Heart left ventricle (tissue), 16 donors: ENCODE data around the gene CBLB. TPM values are rescaled to one million over a fixed set of nuclear protein-coding genes. Genes with fewer than 3 reads are reported as not detected.

Experiments used
- ATAC-seq, 4 donors: fragments of 200-7000 bp; cut with Tn5 transposase; one replicate each; pipeline ENCODE4 v1.9.1; 2020 to 2022; ENCODE audit warnings: moderate library complexity in 4 of 4, mild to moderate bottlenecking in 3 of 4, moderate number of reproducible peaks in 1 of 4
- DNase-seq, 5 donors: peaks; one replicate each; pipeline ENCODE4 v3.0.0-alpha.2; 2020
- H3K27ac ChIP-seq, 12 donors: fragments of 200-600 bp; sonication (generic) in 4 of 12; one replicate each; pipeline versions ENCODE4 v1.5.0 to v1.8.0; 2016 to 2022; ENCODE audit warnings: mild to moderate bottlenecking in 2 of 12
- H3K27me3 ChIP-seq, 9 donors: fragments of 200-600 bp; sonication (generic) in 2 of 9; one replicate each; pipeline versions ENCODE4 v1.5.1 to v1.8.0; 2016 to 2022; ENCODE audit warnings: mild to moderate bottlenecking in 3 of 9
- H3K36me3 ChIP-seq, 9 donors: fragments of 200-600 bp; sonication (generic) in 2 of 9; one replicate each; pipeline versions ENCODE4 v1.5.0 to v1.8.0; 2018 to 2022; ENCODE audit warnings: mild to moderate bottlenecking in 2 of 9
- H3K4me1 ChIP-seq, 12 donors: fragments of 200-600 bp; sonication (generic) in 4 of 12; one replicate each; pipeline versions ENCODE4 v1.5.0 to v1.8.0; 2016 to 2022; ENCODE audit warnings: mild to moderate bottlenecking in 3 of 12
- H3K4me3 ChIP-seq, 12 donors: fragments of 200-600 bp; sonication (generic) in 4 of 12; one replicate each; pipeline versions ENCODE4 v1.5.0 to v1.8.0; 2017 to 2022; ENCODE audit warnings: mild to moderate bottlenecking in 9 of 12, moderate library complexity in 4 of 12
- H3K9me3 ChIP-seq, 12 donors: fragments of 200-600 bp; sonication (generic) in 4 of 12; one replicate each; pipeline versions ENCODE4 v1.5.0 to v1.8.0; 2016 to 2022; ENCODE audit warnings: mild to moderate bottlenecking in 1 of 12
- POLR2A ChIP-seq, 2 donors: fragments of 450-650 bp; IDR thresholded peaks; one replicate each; pipeline ENCODE4 v1.6.1; 2017; ENCODE audit warnings: antibody characterized with exemption in 2 of 2, mild to moderate bottlenecking in 2 of 2, moderate library complexity in 2 of 2
- WGBS, 4 donors: extraction: QIAGEN DNeasy Blood & Tissue Kit in 2 of 4; methylation state at CpG; one replicate each; pipeline versions ENCODE4 v1.1.5 to v1.1.7; 2013 to 2018; 5-methylcytosine and 5-hydroxymethylcytosine counted together
- intact Hi-C, 10 donors: fragments of 100-400 bp; cut with DNase I; formaldehyde crosslinking; loops; one replicate each; pipeline versions ENCODE4 v1.11.1 to v1.14.2; 2022
- polyA plus RNA-seq, 2 donors: library from polyadenylated mRNA; stranded (reverse); fragments of 200-250 nt; gene quantifications; one replicate each; pipeline ENCODE4 v1.2.3, GENCODE V29; 2013
- total RNA-seq, 9 donors: library from RNA; depleted of rRNA in 2 of 9; stranded (reverse); fragments of >200 nt in 2 of 9; fragmentation: NEBNext Ultra II Directional in 3 of 9; extraction: Animal tissue kit (Norgen Biotek cat#: 25700) in 3 of 9; gene quantifications; one replicate each; pipeline versions ENCODE4 v1.1.0 to v1.2.4, GENCODE V29; 2016 to 2023
- TF ChIP-seq, protein P1 (sequence below), 12 donors: fragments of 200-600 bp; sonication (generic) in 4 of 12; IDR thresholded peaks; one replicate each; pipeline versions ENCODE4 v1.5.0 to v1.8.0; 2018 to 2022; ENCODE audit warnings: antibody characterized with exemption in 12 of 12, mild to moderate bottlenecking in 5 of 12
- donor health status: ischemic (EF 13 %, LVEDD 7.1; RV severe dilation, severe dysfunction).
- donor health status: healthy with polysubstance abuse.
- donor health status: DM: no; HTN: yes; CAD: no.
- donor health status: DM: no; HTN: no; CAD: no.
- donor health status: ischemic (EF 25% LVEDD 6.9; RV normal size, moderate dysfunction).
- donor health status: ischemic (EF 25% LVEDD 5.7; RV mildly dilated, moderate dysfunction).
- donor health status: healthy.
- donor health status: DM: yes; HTN: yes; CAD: no.
- donor health status: ischemic (EF 35%, LVEDD 5.7; RV mildly dilated, moderate dysfunction).
- donor health status: nonischemic (EF 11% LVEDD 7.7; RV severe dilation, severe dysfunction).
- donor health status: DM: yes; HTN: yes; CAD: no.
- donor health status: PGD.
- donor health status: ischemic (EF 29% LVEDD 5.4; RV normal size, mild dysfunction).
- donor health status: nonischemic (EF 23%, LVEDD 6.1; RV moderate dilation, normal function).

The CBLB gene
- total and polyA plus RNA-seq, 11 donors, result 18.6 to 74.4 (median 42.3) TPM

DNA sequence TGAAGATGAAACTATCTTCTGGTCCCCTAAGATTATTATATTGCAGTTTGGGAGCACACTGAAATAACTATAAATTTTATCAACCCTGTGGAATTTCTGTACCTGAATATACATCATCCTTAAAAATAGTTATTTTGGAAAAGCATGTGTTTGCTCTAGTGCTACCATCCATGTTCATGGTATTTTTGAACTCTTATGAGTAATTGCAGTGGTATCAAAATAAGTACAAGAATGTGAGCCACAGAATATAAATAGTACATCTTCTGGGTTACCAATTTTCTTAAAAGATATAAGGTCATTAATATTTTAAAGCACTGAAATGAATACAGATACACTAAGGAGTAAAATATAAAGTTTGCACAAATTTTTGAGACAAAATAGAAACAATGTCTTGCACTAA is 206.5 kb downstream of the CBLB start:
- no peaks in the 10 kb centered on the region for H3K27me3 ChIP-seq
- peaks cover 0 to 11% (median under 1%) of the 10 kb centered on the region in 12 donors for H3K4me1 ChIP-seq
- intact Hi-C loops, result no loop called here
- H3K27ac ChIP-seq, result peak overlapping the region in 1 of 12 donors; percentile 15
- peaks cover 0 to 94% (median 50%) of the 10 kb centered on the region in 9 donors for H3K36me3 ChIP-seq
- DNase-seq, result no peak
- no peak overlapping the region for H3K4me3 ChIP-seq
- no peak for TF ChIP-seq POLR2A (IDR thresholded peaks at IDR 0.05)
- TF ChIP-seq, protein P1, sequence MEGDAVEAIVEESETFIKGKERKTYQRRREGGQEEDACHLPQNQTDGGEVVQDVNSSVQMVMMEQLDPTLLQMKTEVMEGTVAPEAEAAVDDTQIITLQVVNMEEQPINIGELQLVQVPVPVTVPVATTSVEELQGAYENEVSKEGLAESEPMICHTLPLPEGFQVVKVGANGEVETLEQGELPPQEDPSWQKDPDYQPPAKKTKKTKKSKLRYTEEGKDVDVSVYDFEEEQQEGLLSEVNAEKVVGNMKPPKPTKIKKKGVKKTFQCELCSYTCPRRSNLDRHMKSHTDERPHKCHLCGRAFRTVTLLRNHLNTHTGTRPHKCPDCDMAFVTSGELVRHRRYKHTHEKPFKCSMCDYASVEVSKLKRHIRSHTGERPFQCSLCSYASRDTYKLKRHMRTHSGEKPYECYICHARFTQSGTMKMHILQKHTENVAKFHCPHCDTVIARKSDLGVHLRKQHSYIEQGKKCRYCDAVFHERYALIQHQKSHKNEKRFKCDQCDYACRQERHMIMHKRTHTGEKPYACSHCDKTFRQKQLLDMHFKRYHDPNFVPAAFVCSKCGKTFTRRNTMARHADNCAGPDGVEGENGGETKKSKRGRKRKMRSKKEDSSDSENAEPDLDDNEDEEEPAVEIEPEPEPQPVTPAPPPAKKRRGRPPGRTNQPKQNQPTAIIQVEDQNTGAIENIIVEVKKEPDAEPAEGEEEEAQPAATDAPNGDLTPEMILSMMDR (IDR thresholded peaks at IDR 0.05), result no peak
- no peaks in the 10 kb centered on the region for H3K9me3 ChIP-seq
- no peak for ATAC-seq

DNA sequence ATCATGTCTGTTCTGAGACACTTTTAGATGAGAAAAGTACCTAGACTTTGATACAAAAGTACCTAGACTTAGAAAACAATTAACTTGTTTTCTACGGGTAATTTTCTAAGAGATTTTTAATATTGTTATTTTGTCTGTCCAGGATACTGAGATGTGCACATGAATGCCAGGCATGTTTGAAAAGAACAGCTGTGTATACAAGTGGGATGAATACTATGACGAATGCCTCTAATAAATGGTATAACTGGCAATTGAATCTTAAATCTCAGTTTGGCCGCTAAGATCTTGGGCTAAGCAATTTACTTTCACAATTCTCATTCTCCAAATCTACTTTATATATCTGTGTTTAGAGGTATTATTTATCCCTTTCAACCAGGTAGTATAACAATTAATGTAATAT is 207.4 kb downstream of the CBLB start:
- Histone ChIP-seq H3K27ac (no peak overlapping the region), H3K9me3 (no peaks in the 10 kb centered on the region), H3K4me3 (no peak overlapping the region), H3K36me3 (peaks cover 0 to 87% (median 58%) of the 10 kb centered on the region in 9 donors), H3K4me1 (peaks cover 0 to 19% (median 7%) of the 10 kb centered on the region in 12 donors), H3K27me3 (no peaks in the 10 kb centered on the region)
- intact Hi-C loops, result no loop called here
- TF ChIP-seq POLR2A (IDR thresholded peaks at IDR 0.05), result no peak
- TF ChIP-seq, protein P1 (IDR thresholded peaks at IDR 0.05), result no peak
- DNase-seq (no peak), ATAC-seq (no peak)
- 90 to 95% (median 94%) methylated on average over 3 of the region's 3 CpGs for whole genome bisulfite sequencing, 4 donors

DNA sequence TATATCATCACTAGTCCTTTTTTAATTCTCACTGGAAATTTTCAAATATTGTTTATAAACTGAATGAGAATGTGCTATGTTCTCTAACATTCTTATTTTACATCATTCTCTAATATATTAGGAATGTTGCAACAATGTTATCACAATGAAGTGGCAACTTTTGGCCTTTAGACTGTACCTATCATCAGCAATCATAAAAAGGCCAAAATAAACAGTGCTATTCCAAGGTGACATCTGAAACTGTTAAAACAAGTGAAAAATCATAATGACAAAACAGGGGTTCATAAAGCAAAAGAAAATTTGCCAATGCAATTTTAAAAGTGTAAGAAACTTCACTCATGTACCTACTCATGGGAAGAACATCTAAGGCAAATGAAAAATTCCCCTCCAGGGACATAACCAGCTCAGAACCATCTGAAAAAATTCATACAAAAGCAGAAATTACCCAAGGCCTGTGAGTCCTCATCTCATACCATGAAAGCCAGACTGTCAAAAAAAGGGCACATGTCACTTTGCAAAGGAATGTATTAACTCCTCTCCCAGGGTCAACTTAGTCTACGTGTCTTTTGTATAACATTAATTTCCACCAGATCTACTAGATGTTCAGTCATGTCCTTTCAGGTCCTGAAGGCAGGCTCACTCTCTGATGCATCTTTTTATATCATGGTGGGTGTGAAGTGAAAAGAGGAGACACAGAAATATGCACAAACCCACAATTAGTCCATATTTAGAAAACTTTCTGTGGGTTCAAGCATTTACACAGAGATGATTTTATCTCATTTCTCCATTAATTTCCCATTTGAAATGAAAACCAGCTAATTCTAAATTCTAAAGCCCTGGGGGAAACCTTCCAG is 211.9 kb downstream of the CBLB start:
- H3K27ac ChIP-seq, result peak overlapping the region in 4 of 12 donors; percentile 11 to 47 (median 40)
- peak in 1 of 4 donors; percentile 53 for ATAC-seq
- DNase-seq, result no peak
- H3K9me3 ChIP-seq, result no peaks in the 10 kb centered on the region
- peaks cover 0 to 47% (median 38%) of the 10 kb centered on the region in 9 donors for H3K36me3 ChIP-seq
- 62 to 77% (median 67%) methylated on average over 1 of the region's 1 CpG for WGBS, 4 donors
- H3K27me3 ChIP-seq, result no peaks in the 10 kb centered on the region
- H3K4me1 ChIP-seq, result peaks cover 0 to 22% (median 7%) of the 10 kb centered on the region in 12 donors
- H3K4me3 ChIP-seq, result no peak overlapping the region
- intact Hi-C loops, result no loop called here
- TF ChIP-seq POLR2A (IDR thresholded peaks at IDR 0.05), result no peak
- TF ChIP-seq, protein P1 (IDR thresholded peaks at IDR 0.05), result no peak

DNA sequence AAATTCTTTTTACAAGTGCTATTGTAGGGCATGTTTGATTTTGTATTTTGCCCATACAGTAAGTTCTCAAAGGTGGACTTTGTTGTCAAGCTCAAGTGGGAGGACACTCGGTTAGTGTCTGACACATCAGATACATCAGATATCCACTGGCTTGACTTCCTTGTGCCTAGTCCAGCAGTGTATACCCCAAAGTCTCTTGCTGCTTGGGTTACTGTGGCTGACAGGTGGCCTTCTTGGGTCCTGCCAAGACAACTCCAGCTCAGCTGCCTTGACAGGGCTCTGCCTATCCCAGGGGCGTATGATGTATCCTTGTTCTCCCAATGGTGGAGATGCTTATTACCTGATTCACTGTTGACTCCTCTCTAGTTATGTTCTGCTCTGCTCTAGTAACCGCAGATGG is 214.9 kb downstream of the CBLB start:
- Histone ChIP-seq H3K36me3 (peaks cover 0 to 23% (median 15%) of the 10 kb centered on the region in 9 donors), H3K4me1 (peaks cover 0 to 22% (median 7%) of the 10 kb centered on the region in 12 donors), H3K27me3 (no peaks in the 10 kb centered on the region), H3K9me3 (no peaks in the 10 kb centered on the region), H3K4me3 (no peak overlapping the region), H3K27ac (no peak overlapping the region)
- 83 to 93% (median 91%) methylated on average over 3 of the region's 3 CpGs for WGBS, 4 donors
- peak in 3 of 4 donors; percentile 11 to 51 (median 34) for ATAC-seq
- intact Hi-C loops, result no loop called here
- TF ChIP-seq, protein P1 (IDR thresholded peaks at IDR 0.05), result no peak
- no peak for TF ChIP-seq POLR2A (IDR thresholded peaks at IDR 0.05)
- no peak for DNase-seq
